ENCODE data around the gene ADIPOR2. TPM values are rescaled to one million over a fixed set of nuclear protein-coding genes. Genes with fewer than 3 reads are reported as not detected.

The ADIPOR2 gene
- total RNA-seq, 2 experiments from 2014 or later = 24.7 to 51.1 TPM

- H2AFZ ChIP-seq (ENCODE audit: low read length) = no peak overlapping the region
- BruUV-seq (replicated peaks) = no TSS peak
- H3K36me3 ChIP-seq (ENCODE audit: insufficient read depth, low read length) = no peaks in the 10 kb centered on the region
- H3K4me2 ChIP-seq (ENCODE audit: low read length) = no peak overlapping the region
- no peaks in the 10 kb centered on the region for H3K9me3 ChIP-seq (ENCODE audit: low read length)
- ChIA-PET POLR2A (interaction anchor here (0.6 kb wide), 1 partner anchor 16 kb away, joined by 3 read pairs; no protein-coding TSS in a partner anchor), CTCF (ENCODE audit: unreplicated experiment) (no interaction called here)
- intact Hi-C loops (cut with micrococcal nuclease; ENCODE audit: unreplicated experiment) = loop anchor here (10.0 kb wide), 1 partner anchor 486 kb away; no protein-coding TSS in a partner anchor
- DNase-seq (ENCODE audit: low spot score) = no peak
- no peak overlapping the region for H3K27ac ChIP-seq (ENCODE audit: low read depth, low read length, poor library complexity, severe bottlenecking)
- no peaks in the 10 kb centered on the region for H4K20me1 ChIP-seq (ENCODE audit: insufficient read depth, low read length)
- H3K4me3 ChIP-seq (ENCODE audit: low read depth, low read length, poor library complexity, severe bottlenecking) = no peak overlapping the region
- H3K4me1 ChIP-seq (ENCODE audit: insufficient read depth, low read length, poor library complexity, severe bottlenecking) = peaks cover 22% of the 10 kb centered on the region
- no peak for TF ChIP-seq EZH2phosphoT487 (IDR thresholded peaks at IDR 0.05; ENCODE audit: borderline replicate concordance, low read depth, low read length)
- TF ChIP-seq CTCF (conservative IDR thresholded peaks at IDR 0.05; ENCODE audit: low read length) = no peak
- no peaks in the 10 kb centered on the region for H3K9me2 ChIP-seq (ENCODE audit: insufficient read depth, low read length)
- H3K79me2 ChIP-seq (ENCODE audit: insufficient read depth, low read depth, low read length) = no peaks in the 10 kb centered on the region
These were observed 107.8 kb downstream of the ADIPOR2 start for GRCh38 chr12:1798641-1799020.

- H3K27ac ChIP-seq (ENCODE audit: low read depth, low read length, poor library complexity, severe bottlenecking) = no peak overlapping the region
- ChIA-PET POLR2A (interaction anchor here (0.6 kb wide), 1 partner anchor 16 kb away, joined by 3 read pairs; no protein-coding TSS in a partner anchor), CTCF (ENCODE audit: unreplicated experiment) (no interaction called here)
- no TSS peak for BruUV-seq (replicated peaks)
- H3K4me1 ChIP-seq (ENCODE audit: insufficient read depth, low read length, poor library complexity, severe bottlenecking) = peaks cover 22% of the 10 kb centered on the region
- no peak for DNase-seq (ENCODE audit: low spot score)
- H4K20me1 ChIP-seq (ENCODE audit: insufficient read depth, low read length) = no peaks in the 10 kb centered on the region
- H3K36me3 ChIP-seq (ENCODE audit: insufficient read depth, low read length) = no peaks in the 10 kb centered on the region
- no peak overlapping the region for H3K4me2 ChIP-seq (ENCODE audit: low read length)
- H3K79me2 ChIP-seq (ENCODE audit: insufficient read depth, low read depth, low read length) = no peaks in the 10 kb centered on the region
- intact Hi-C loops (cut with micrococcal nuclease; ENCODE audit: unreplicated experiment) = loop anchor here (10.0 kb wide), 1 partner anchor 486 kb away; no protein-coding TSS in a partner anchor
- no peak overlapping the region for H3K4me3 ChIP-seq (ENCODE audit: low read depth, low read length, poor library complexity, severe bottlenecking)
- H3K9me2 ChIP-seq (ENCODE audit: insufficient read depth, low read length) = no peaks in the 10 kb centered on the region
- H2AFZ ChIP-seq (ENCODE audit: low read length) = no peak overlapping the region
- TF ChIP-seq EZH2phosphoT487 (IDR thresholded peaks at IDR 0.05; ENCODE audit: borderline replicate concordance, low read depth, low read length) (no peak), CTCF (conservative IDR thresholded peaks at IDR 0.05; ENCODE audit: low read length) (no peak)
- no peaks in the 10 kb centered on the region for H3K9me3 ChIP-seq (ENCODE audit: low read length)
These were observed 108.4 kb downstream of the ADIPOR2 start for GRCh38 chr12:1799051-1799881.
